Spleen (tissue), 7 donors: ENCODE measurements around the gene GRB10.

Source experiments
- POLR2A ChIP-seq, 3 donors: fragments of 450-650 bp; IDR thresholded peaks; one replicate each; pipeline ENCODE4 v1.5.1; 2017; ENCODE audit warnings: antibody characterized with exemption in 3 of 3, mild to moderate bottlenecking in 1 of 3
- TF ChIP-seq, protein P1 (sequence below), 11 experiments: fragments of 200-600 bp in 7 of 11; fragments of 450-650 bp in 4 of 11; sonication (generic) in 4 of 11; IDR thresholded peaks in 8 of 11; conservative IDR thresholded peaks in 3 of 11; 1 replicate in 7 of 11; 2 replicates in 4 of 11; pipeline versions ENCODE4 v1.4.0 to v1.8.0; 2016 to 2021; ENCODE audit warnings: antibody characterized with exemption in 11 of 11, inconsistent platforms in 4 of 11, mild to moderate bottlenecking in 1 of 11
- donor health status: DM: no; HTN: no; CAD: no; lungs with moderate emphysema.
- donor health status: DM: no; HTN: no; CAD: no.
- donor health status: DM: no; HTN: no; CAD: no.

DNA sequence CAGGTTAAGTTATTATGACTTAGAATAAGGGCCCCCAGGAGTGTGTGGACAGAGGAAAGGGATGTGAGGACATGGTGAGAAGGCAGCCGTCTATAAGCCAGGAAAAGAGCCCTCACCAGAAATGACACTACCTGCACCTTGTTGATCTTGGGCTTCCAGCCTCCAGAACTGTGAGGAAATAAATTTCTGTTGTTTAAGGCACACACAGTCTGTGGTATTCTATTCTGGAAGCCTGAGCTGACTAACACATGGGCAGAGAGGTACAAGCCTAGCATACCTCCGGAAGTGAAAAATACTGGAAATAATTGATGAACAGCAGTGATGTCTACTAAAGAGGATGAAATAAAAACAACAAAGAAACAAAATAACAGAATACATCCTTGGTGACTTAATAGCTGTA lies 46.1 kb upstream of the GRB10 start:
- TF ChIP-seq, protein P1, sequence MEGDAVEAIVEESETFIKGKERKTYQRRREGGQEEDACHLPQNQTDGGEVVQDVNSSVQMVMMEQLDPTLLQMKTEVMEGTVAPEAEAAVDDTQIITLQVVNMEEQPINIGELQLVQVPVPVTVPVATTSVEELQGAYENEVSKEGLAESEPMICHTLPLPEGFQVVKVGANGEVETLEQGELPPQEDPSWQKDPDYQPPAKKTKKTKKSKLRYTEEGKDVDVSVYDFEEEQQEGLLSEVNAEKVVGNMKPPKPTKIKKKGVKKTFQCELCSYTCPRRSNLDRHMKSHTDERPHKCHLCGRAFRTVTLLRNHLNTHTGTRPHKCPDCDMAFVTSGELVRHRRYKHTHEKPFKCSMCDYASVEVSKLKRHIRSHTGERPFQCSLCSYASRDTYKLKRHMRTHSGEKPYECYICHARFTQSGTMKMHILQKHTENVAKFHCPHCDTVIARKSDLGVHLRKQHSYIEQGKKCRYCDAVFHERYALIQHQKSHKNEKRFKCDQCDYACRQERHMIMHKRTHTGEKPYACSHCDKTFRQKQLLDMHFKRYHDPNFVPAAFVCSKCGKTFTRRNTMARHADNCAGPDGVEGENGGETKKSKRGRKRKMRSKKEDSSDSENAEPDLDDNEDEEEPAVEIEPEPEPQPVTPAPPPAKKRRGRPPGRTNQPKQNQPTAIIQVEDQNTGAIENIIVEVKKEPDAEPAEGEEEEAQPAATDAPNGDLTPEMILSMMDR (IDR thresholded peaks at IDR 0.05 in 8 of 11, conservative IDR thresholded peaks at IDR 0.05 in 3 of 11) = no peak
- no peak for TF ChIP-seq POLR2A (IDR thresholded peaks at IDR 0.05)
